NK-92 (cell line): Measurements from ENCODE around the gene PICALM.
"Not testable (repeated sequence)": the region's sequence is repeated elsewhere in the genome, so short reads cannot be mapped to it uniquely, and the experiment has no call there.

Source experiments
- DNase-seq: peaks from one replicate; lab custom pipeline; 2025; ENCODE audit not compliant: unreplicated experiment; lab: John Stamatoyannopoulos, UW

Gene PICALM

GRCh38 chr11:85988780-85989179 is 80.1 kb downstream of the PICALM start:
- DNase-seq, result no peak

DNA sequence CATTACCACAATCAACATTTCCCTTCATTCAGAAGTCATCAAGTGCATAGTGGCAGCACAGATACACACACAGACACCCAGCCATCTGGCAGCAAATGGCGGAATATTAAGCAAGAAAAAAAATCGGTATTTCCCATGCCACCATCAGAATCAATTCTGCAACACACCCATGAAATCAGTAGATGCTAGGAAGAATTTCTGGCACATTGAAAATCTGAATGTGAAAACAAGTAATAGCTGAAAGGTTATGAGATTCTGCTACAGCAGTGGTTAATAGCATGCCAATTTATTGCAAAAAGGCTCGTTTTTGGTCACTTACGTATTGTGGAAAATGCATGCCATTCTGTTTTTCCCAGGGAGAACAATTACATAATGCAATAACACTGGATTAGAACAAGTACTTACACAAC is 91.1 kb downstream of the PICALM start:
- no peak for DNase-seq

- no peak for DNase-seq
Observed at GRCh38 chr11:85976525-85976924, 92.4 kb downstream of the PICALM start.

DNA sequence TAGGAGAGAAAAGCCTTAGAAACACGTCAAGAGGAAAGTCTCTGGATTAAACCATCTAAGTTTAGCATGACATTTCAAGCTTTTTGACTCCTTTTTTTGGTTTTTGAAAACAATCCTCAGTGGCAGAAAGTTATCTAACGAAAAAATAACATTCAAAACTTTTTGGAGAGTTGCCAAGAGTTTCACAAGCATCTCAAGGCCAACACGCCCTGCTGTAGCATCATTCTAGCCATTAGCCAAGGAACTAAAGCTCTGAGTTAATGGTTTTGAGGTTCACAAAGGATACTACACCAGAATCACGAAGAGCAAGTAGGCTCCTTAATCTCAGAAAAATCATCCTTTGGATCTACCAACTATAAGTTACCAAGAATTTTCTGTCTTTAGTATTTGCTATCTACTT is 94.8 kb downstream of the PICALM start:
- DNase-seq, result no peak

DNA sequence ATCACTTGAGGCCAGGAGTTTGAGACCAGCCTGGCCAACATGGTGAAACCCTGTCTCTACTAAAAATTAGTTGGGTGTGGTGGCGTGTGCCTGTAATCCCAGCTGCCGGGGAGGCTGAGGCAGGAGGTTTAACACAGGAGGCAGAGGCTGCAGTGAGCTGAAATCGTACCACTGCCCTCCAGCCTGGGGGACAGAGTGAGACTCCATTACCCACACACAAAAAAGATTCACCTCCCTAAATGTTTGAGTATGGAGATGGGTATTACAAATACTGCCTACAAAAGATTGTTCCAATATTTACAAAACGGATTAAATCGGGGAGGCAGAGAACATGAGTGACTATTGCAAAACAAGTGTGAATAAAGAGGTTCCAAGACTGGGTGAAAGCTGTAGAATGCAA is 98.3 kb downstream of the PICALM start:
- DNase-seq, result no peak

DNA sequence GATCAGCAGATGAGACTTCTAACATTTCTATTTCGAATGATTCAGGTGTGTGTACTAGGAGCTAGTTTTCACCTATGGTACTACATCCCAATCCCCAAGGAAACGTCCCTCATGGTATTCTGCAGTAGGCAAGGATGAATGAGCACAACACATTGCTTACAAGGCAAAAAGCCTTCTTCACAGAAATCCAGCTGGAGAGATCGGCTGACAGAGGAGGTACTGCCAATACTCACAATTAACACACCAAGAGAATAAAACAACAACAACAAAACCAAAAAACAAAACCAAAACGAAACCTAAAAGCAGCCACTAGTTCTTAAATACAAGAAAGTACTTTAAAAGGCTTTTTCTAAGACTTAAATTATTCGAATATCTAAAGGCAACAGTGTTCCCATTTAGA is 101.4 kb downstream of the PICALM start:
- no peak for DNase-seq

DNA sequence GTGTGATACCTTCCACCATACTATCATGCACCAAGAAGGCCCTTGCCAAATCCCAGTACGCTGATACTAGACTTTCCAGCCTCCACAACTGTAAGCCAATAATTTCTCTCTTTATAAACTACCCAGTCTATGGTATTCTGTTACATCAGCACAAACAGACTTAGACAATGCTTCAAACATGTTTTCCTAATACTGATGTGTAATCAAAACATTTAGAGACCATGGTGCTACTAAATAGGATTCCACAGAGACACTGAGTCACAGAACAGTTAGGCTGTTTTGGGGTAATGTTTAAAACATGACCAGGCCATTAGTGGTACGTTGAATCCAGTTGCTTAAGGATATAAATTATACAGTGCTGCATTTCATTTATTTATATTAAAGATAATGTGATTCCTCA is 103.7 kb downstream of the PICALM start:
- DNase-seq, result no peak

- DNase-seq, result no peak
Observed at GRCh38 chr11:85961930-85962363, 106.9 kb downstream of the PICALM start.

DNA sequence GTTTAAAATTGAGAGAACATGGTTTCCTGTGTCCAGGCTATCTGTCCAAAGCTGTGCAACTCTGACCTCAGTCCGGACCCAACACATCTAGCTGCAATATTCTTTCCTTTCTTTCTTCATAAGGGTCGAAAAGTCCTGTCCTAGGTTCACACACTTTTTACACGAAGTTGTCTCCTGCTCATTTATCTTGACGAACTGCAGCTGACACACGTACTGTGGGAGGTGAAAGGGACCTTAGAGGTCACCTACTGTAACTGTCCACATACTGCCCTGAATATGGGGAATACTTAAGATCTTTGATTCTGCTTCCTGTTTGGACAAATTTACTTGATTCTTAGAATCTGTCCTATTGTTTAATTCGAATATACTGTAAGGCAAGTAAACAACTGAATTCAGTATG is 107.8 kb downstream of the PICALM start:
- DNase-seq, result no peak

DNA sequence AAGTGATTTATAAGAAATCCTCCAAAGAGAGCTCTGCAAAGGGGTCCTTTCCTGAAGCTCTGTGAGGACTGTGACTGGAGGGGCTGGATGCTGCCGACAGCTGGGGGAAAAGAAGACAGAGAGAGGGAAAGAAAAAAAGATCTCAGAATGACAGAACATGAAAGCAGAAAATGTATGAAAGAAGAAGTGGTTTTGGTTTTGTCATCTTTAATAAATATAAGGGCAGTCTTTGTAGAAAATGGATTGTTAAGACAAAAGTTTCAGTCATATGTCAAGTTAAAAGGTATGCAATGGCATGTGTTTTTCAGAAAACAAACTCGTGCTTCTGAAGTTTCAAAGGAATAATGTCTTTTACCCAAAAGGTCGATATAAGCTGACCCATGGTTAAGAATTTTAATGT is 108.2 kb downstream of the PICALM start:
- no peak for DNase-seq

GRCh38 chr11:85955531-85955930 is 113.4 kb downstream of the PICALM start:
- no peak for DNase-seq

DNA sequence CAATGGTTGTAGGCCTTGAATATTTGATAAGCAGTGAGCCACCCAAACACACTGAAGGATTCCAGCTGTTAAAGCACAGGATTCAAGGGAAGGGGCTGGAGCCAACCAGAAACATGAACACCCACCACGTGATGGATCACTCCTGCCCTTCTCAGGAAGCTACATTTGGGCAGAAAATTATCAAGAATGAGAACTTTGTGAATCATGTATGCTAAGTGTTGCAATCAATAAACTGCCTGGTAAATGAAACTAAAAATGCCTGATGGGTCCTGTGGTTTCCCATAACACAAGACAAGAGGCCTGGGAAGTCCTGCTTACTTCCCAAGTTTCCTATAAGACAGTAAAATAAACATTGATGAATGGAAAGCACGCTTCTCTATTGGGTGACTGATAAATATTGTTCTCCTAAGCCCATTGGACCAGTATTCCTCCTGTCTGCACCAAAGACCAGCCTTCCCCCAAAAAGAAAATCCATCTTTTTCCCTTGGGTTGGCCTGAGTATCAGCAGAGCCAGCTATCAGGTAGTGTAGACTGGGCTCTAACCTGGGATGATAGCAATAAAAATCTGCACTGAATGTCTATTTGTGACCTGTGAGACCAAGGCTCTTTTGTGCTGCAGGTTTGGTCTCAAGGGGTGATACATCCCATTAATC is 115.3 kb downstream of the PICALM start:
- DNase-seq, result no peak

DNA sequence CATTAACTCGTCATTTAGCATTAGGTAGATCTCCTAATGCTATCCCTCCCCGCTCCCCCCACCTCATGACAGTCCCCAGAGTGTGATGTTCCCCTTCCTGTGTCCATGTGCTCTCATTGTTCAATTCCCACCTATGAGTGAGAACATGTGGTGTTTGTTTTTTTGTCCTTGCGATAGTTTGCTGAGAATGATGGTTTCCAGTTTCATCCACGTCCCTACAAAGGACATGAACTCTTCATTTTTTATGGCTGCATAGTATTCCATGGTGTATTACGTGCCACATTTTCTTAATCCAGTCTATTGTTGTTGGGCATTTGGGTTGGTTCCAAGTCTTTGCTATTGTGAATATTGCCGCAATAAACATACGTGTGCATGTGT is 116.8 kb downstream of the PICALM start:
- not testable (repeated sequence) for DNase-seq

DNA sequence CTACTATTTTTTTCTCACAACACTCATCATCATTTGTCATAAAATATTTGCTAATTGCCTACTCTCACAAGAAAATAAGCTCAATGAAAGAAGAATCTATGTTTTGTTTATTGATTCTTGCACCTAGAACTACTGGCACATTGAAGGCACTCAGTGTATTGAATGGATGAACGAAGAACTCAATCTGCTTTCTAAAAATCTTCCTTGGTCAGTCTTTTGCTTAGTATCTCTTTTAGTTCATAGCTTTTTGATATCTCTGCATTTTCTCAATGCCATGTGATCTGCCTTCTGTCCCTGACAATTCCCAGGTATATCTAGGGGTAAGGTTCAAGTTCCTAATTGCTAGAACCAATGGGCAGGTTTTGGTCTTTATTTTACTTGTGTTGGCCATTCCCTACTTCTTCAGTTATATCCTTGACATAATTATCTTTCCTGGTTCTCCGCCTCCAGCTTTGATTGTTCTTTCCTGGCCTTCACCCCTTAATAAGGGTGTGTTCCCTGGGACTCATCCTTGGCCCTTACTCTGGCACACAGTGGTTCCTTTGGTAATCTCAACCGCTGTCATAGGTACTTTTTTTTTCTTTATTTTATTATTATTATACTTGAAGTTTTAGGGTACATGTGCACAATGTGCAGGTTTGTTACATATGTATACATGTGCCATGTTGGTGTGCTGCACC is 117.3 kb downstream of the PICALM start:
- DNase-seq, result no peak

DNA sequence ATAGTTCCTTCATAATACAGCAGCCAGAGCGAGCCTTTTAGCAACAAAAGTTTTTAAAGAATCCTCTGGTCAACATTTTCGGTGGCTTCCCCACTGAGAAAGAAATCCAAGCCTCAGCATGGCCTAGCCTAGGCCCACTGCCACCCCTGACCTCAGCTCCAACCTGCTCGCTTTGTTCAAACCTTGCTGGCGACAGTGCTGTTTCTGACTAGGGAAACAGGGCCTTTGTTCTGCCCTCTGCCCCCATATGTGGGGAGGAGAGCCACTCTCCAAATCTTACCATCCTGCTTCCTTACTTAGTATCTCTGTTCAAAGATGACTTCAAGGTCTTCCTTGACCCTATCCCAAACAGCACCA is 117.9 kb downstream of the PICALM start:
- no peak for DNase-seq

DNA sequence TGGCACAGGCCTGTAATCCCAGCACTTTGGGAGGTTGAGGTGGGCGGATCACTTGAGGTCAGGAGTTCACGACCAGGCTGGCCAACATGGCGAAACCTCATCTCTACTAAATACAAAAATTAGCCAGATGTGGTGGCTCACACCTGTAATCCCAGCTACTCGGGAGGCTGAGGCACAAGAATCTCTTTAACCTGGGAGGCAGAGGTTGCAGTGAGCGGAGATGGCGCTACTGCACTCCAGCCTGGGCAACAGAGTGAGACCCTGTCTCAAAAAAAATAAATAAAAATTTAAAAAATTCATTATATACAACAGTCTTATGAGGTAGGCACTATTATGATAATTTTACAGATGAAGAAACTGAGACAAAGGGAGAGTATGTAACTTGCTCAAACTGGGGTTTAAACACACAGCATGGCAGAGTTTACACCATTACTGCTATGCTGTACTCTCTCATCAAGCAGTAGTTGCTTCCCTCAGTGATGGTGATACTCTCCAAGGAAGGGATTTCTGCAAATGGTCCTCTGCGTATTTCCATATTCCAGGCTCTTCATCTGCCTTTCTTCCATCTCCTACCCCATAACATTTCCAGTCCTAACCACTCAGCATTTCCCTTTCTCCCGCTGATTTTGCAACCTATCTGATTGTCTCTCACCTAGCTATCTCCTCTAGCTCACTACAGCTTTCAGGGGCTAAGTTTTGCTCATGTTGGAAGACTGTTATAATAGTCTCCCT is 118.4 kb downstream of the PICALM start:
- DNase-seq, result no peak

DNA sequence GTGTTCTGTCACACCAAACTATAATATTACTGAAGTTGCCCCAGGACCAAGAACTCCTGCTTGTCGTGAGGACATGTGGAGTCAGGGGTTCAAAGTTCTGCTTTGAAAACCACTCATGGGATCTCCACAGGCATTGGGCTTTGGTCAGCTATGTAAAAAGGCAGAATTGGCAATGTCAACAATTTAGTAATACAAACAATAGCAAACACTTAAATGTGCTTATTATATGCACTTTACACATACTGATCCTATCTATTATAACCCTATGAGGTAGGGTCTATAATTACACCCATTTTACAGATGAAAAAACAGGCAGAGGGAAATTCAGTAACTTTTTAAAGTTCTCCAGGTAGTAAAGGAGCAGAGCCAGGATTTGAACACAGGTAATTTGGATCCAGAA is 119.1 kb downstream of the PICALM start:
- no peak for DNase-seq

DNA sequence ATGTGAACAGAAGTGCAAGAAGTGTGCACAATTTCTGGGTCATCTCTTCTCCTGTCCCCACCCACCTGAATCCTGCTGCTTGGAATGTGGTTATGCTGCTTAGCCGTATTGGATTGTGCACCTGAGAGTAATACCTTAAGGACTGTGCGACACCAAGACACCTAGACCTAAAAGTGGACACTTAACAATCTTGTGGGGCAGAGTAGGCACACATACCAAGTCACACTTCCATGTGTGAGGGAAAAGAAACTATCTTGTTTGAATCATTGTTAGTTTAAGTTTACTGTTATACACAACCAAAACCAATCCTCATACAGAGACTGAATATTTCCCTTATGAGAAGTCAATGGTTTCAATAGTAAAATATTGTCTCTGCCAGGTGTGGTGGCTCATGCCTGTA is 120.0 kb downstream of the PICALM start:
- no peak for DNase-seq

DNA sequence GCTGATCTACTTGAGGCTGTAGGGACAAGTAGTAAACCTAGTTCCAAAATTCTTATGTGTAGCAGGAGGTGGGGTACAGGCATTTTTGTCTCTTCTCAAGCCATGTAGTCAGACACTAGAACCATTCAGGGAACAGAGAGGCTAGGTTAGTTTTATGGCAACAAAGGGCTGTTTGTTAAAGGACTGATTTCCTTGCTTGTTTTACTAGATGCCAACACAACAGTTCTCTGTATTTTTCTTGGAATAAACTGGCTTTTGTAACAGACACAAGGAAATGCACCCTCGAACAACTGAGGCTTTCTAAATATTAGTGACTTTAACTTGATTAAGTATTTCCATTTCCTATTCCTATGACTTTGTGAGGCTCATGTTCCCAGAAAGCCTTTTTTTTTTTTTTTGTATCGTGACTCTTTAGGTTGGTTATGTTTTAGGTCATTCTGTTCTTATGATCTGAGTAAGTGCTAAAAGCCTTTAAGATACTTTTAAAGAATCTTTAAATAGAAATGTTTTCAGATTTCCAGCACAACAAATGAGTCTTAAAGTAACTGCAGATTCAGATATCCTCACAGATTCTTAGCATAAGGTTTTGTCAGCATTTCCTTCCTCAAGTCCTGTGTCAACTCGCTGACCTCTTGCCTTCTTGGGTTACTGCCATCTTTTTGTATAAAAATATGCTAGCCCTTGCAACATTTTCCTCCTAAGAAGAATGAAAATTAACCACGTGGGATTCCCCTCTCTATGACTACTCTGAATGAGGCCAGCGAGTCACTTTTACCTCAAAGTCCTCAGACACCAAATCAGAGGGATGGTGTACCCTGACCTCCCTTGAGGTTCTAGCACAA is 121.2 kb downstream of the PICALM start:
- DNase-seq, result no peak

GRCh38 chr11:85946221-85946620 is 122.7 kb downstream of the PICALM start:
- DNase-seq, result no peak

DNA sequence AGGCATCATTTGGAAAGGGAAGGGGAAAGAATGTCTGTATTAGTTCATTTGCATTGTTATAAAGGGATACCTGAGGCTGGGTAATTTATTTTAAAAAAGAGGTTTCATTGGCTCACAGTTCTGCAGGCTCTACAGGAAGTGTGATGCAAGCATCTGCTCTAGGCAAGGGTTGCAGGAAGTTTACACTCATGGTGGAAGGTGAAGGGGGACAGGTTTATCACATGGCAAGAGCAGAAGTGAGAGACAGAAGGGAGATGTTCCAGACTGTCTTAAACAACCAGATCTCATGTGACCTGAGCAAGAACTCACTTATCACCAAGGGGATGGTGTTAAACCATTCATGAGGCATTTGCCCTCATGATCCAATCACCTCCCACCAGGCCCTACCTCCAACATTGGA is 123.1 kb downstream of the PICALM start:
- DNase-seq, result no peak

GRCh38 chr11:85945296-85945695 is 123.6 kb downstream of the PICALM start:
- DNase-seq, result no peak
